Measurements from ENCODE around the gene TMEM236. TPM values are rescaled to one million over a fixed set of nuclear protein-coding genes. Genes with fewer than 3 reads are reported as not detected.
A peak's percentile ranks its signal among the peaks of the same experiment; 100 is the strongest.

Gene TMEM236, protein sequence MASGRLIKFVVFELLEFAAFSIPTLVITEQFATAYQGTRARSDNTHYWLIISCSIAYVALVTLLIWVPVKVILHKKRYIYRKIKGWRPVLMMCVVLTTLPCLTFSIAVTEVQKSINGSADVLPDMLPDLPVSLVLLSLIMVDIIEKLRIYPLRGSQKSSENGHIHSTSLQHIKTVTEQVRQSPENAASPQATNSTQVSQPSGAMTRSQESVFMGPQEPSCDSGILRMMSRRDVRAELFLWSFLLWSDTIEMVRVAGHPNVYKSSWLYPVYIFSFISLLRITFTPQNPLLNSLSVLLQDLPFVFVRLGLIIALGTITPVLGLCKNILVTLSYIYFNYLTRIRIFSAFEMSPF
- 5.0 TPM for total RNA-seq
- long read RNA-seq, partial matches to known transcripts = 2 of 4 reads
- long read RNA-seq, other reads (novel, unspliced or antisense) = 2 of 4 reads

DNA sequence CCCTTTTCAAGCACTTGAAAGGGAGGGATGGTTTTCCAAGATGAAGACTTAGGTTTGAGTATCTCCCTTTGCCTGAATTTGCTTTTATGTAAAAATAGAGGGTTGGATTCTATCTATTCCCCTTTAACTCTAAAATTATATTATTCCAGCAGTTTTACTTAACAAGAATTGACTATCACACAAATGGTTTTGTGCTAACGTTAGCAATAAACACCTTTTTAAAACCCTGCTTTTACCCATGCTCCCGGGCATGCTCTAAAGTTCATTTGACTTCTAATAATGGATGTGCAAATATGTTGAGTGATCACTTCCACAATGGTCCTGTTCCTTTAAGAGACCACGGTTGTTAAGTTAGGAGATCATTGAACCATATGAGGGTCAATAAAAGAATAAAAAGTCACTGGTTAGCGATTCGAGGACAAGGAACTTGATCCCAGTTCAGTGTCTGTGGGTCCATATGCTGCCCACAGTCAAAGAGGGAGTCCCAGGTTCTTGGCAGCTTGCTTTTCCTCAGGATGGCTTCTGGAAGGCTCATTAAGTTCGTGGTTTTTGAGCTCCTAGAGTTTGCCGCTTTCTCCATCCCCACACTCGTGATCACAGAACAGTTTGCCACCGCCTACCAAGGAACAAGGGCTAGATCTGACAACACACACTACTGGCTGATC lies at the start of gene TMEM236:
Gene TMEM236, plus strand, starts transcription at position 421 of the 665 bp plus-strand sequence. Its CDS starts 95 bp downstream, at position 516.
- intact Hi-C loops (cut with DNase I) = no loop called here
- DNase-seq = no peak
- no peak for ATAC-seq
- TF ChIP-seq, protein P1, sequence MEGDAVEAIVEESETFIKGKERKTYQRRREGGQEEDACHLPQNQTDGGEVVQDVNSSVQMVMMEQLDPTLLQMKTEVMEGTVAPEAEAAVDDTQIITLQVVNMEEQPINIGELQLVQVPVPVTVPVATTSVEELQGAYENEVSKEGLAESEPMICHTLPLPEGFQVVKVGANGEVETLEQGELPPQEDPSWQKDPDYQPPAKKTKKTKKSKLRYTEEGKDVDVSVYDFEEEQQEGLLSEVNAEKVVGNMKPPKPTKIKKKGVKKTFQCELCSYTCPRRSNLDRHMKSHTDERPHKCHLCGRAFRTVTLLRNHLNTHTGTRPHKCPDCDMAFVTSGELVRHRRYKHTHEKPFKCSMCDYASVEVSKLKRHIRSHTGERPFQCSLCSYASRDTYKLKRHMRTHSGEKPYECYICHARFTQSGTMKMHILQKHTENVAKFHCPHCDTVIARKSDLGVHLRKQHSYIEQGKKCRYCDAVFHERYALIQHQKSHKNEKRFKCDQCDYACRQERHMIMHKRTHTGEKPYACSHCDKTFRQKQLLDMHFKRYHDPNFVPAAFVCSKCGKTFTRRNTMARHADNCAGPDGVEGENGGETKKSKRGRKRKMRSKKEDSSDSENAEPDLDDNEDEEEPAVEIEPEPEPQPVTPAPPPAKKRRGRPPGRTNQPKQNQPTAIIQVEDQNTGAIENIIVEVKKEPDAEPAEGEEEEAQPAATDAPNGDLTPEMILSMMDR (IDR thresholded peaks at IDR 0.05) = no peak
- H3K4me1 ChIP-seq = no peaks in the 10 kb centered on the region
- no peak within 1 kb of the TSS for H3K27ac ChIP-seq
- H3K36me3 ChIP-seq = no peaks in the 10 kb centered on the region
- no peaks in the 10 kb centered on the region for H3K9me3 ChIP-seq
- no peaks in the 10 kb centered on the region for H3K27me3 ChIP-seq
- no peak within 1 kb of the TSS for H3K4me3 ChIP-seq

GRCh38 chr10:17703706-17704105 lies 48.3 kb upstream of the TMEM236 start:
- Histone ChIP-seq H3K27ac (no peak overlapping the region), H3K4me3 (no peak overlapping the region), H3K4me1 (no peaks in the 10 kb centered on the region), H3K9me3 (no peaks in the 10 kb centered on the region), H3K36me3 (peaks cover 54% of the 10 kb centered on the region), H3K27me3 (no peaks in the 10 kb centered on the region)
- DNase-seq = no peak
- intact Hi-C loops (cut with DNase I) = no loop called here
- TF ChIP-seq, protein P1 (IDR thresholded peaks at IDR 0.05) = no peak
- no peak for ATAC-seq

GRCh38 chr10:17708821-17709220 lies 43.2 kb upstream of the TMEM236 start:
- no peak for DNase-seq
- Histone ChIP-seq H3K27me3 (no peaks in the 10 kb centered on the region), H3K36me3 (peaks cover 90% of the 10 kb centered on the region), H3K27ac (no peak overlapping the region), H3K4me3 (no peak overlapping the region), H3K4me1 (no peaks in the 10 kb centered on the region), H3K9me3 (no peaks in the 10 kb centered on the region)
- ATAC-seq = no peak
- intact Hi-C loops (cut with DNase I) = no loop called here
- TF ChIP-seq, protein P1 (IDR thresholded peaks at IDR 0.05) = no peak

DNA sequence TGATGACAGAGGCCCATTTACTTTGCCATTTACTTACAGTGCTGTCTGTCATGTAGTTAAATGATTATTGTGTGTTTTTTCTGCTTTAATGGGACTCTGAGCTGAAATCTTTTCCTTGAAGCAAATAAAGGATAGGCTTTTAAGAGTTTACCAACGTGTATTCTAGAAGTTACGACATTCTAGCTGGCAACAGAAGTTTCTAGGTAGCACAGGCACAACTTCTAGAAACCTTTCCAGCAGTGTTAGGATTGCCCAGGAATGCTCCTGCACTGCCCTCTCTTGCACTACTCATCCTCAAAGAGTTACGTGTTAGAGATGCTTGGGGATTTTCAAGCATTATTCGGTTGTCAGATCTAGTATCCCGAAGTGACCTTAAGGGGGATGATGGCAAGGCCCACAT lies 42.5 kb upstream of the TMEM236 start:
- ATAC-seq (peak; percentile 71), DNase-seq (no peak)
- Histone ChIP-seq H3K4me3 (no peak overlapping the region), H3K4me1 (no peaks in the 10 kb centered on the region), H3K36me3 (peaks cover 90% of the 10 kb centered on the region), H3K27ac (no peak overlapping the region), H3K27me3 (no peaks in the 10 kb centered on the region), H3K9me3 (no peaks in the 10 kb centered on the region)
- TF ChIP-seq, protein P1 (IDR thresholded peaks at IDR 0.05) = no peak
- intact Hi-C loops (cut with DNase I) = no loop called here

GRCh38 chr10:17710181-17710580 lies 41.8 kb upstream of the TMEM236 start:
- Histone ChIP-seq H3K27me3 (no peaks in the 10 kb centered on the region), H3K27ac (no peak overlapping the region), H3K9me3 (no peaks in the 10 kb centered on the region), H3K36me3 (peaks cover 93% of the 10 kb centered on the region), H3K4me3 (no peak overlapping the region), H3K4me1 (no peaks in the 10 kb centered on the region)
- TF ChIP-seq, protein P1 (IDR thresholded peaks at IDR 0.05) = no peak
- ATAC-seq = peak; percentile 62
- no peak for DNase-seq
- intact Hi-C loops (cut with DNase I) = no loop called here

All from upper lobe of right lung (tissue), 1 donor.